Stomach smooth muscle (tissue), 2 donors: Measurements from ENCODE around the gene CCDC91.

Experiments used
- H3K27ac ChIP-seq: one replicate; pipeline ENCODE4 v1.7.0; 2013; ENCODE audit warnings: mild to moderate bottlenecking, low read length, inconsistent platforms
- H3K27me3 ChIP-seq, 2 donors: one replicate each; pipeline ENCODE4 v1.7.0; 2013; ENCODE audit warnings: low read length in 2 of 2; ENCODE audit not compliant: insufficient read depth in 2 of 2, control insufficient read depth in 1 of 2
- H3K36me3 ChIP-seq, 2 donors: one replicate each; pipeline ENCODE4 v1.7.0; 2013; ENCODE audit warnings: low read length in 2 of 2; ENCODE audit not compliant: control insufficient read depth in 2 of 2, insufficient read depth in 2 of 2
- H3K4me1 ChIP-seq: one replicate; pipeline ENCODE4 v1.7.0; 2013; ENCODE audit warnings: low read length; ENCODE audit not compliant: control insufficient read depth, insufficient read depth
- H3K4me3 ChIP-seq, 2 donors: one replicate each; pipeline ENCODE4 v1.7.0; 2013; ENCODE audit warnings: low read length in 2 of 2
- H3K9ac ChIP-seq, 2 donors: one replicate each; pipeline ENCODE4 v1.7.0; 2013; ENCODE audit warnings: low read length in 2 of 2, mild to moderate bottlenecking in 1 of 2
- H3K9me3 ChIP-seq, 2 donors: one replicate each; pipeline ENCODE4 v1.7.0; 2013; ENCODE audit warnings: low read length in 2 of 2; ENCODE audit not compliant: control insufficient read depth in 2 of 2
- donor health status: healthy.
- donor health status: Pancreatic carcinoma.

Gene CCDC91, protein sequence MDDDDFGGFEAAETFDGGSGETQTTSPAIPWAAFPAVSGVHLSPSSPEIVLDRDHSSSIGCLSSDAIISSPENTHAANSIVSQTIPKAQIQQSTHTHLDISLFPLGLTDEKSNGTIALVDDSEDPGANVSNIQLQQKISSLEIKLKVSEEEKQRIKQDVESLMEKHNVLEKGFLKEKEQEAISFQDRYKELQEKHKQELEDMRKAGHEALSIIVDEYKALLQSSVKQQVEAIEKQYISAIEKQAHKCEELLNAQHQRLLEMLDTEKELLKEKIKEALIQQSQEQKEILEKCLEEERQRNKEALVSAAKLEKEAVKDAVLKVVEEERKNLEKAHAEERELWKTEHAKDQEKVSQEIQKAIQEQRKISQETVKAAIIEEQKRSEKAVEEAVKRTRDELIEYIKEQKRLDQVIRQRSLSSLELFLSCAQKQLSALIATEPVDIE

DNA sequence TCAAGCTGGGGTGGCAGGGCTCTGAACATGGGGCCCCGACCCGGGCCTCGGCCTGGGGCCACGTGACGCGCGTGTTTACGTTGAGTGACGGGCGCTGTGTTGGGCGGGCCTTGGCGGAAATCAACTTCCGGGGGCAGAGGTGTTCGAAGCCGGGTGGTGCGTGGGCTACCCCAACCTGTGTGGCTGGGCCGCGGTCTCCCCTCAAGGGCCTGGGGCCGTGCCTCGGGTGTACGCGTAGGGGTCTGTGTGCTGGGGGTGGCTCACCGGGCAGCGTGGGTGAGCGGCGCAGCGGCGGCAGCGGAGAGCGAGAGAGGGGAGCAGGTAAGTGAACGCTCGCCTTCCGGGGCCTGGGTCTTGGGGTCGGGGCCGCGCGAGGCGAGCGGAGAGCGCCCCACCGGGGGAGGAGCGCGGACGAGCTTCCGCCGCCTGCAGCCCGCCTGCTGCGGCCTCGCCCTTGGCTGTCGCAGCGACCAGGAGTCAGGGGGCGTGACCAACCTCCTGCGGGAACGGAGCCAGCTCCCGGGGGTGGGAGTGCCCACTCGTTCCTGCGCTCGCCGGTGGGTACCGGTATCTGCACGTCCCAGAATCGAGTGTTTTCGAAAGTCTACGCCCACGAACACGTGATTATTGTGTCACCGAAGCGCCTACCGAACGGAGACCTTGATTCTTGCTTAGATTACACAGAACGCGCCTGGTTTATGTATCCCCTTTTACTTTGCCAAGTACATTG lies at the start of gene CCDC91:
Gene CCDC91 (plus strand): TSS at position 136 of the 730 bp plus-strand sequence. CDS start 66,760 bp downstream, outside the sequence.
- H3K9ac ChIP-seq = peak within 1 kb of the TSS; percentile 85 to 94
- H3K4me3 ChIP-seq = peak within 1 kb of the TSS; percentile 89 to 94
- H3K9me3 ChIP-seq = no peaks in the 10 kb centered on the region
- peaks cover 8% of the 10 kb centered on the region for H3K4me1 ChIP-seq
- peaks cover 0 to 4% of the 10 kb centered on the region in 2 donors for H3K36me3 ChIP-seq
- no peaks in the 10 kb centered on the region for H3K27me3 ChIP-seq
- peak within 1 kb of the TSS; percentile 98 for H3K27ac ChIP-seq

DNA sequence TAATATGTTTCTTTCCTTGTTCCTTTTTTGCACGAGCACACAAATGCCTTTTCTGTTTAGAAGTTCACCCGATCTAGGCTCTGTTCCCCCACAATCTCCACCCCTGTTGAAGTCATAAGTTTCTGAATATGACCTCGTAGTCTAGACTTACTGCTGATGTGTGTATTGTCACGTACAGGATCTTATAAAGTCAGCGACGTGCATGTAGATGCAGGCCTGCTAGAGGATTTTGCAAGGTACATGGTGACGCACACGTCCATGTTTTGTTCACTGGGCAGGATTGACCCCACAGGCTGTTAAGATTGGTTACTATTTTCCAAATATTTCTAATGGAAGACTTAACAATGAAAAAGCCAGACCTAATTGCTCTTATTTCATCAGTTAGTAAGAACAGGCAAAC lies 46.2 kb upstream of the CCDC91 start:
- Histone ChIP-seq H3K36me3 (no peaks in the 10 kb centered on the region), H3K9ac (no peak overlapping the region), H3K4me1 (no peaks in the 10 kb centered on the region), H3K27ac (no peak overlapping the region), H3K9me3 (no peaks in the 10 kb centered on the region), H3K27me3 (no peaks in the 10 kb centered on the region), H3K4me3 (no peak overlapping the region)

DNA sequence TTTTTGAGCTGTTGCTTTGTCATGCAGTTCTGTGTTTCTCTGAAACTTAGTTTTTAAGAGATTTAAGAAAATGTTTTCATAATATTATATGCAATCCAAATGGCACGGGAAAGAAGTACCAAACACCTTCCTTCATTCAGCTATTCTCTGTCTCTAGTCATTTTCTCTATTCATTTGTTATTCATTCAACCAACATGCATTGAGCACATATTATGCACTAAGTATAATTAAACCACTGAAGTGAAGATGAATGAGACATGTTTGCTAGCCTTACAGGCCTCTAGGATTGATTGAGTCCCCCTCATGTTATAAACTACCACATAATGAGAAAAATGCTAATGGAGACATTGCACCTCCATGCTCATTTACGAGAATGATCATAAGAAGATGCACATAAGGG lies 45.7 kb upstream of the CCDC91 start:
- Histone ChIP-seq H3K36me3 (no peaks in the 10 kb centered on the region), H3K27ac (no peak overlapping the region), H3K9me3 (no peaks in the 10 kb centered on the region), H3K27me3 (no peaks in the 10 kb centered on the region), H3K4me1 (no peaks in the 10 kb centered on the region), H3K4me3 (no peak overlapping the region), H3K9ac (no peak overlapping the region)

DNA sequence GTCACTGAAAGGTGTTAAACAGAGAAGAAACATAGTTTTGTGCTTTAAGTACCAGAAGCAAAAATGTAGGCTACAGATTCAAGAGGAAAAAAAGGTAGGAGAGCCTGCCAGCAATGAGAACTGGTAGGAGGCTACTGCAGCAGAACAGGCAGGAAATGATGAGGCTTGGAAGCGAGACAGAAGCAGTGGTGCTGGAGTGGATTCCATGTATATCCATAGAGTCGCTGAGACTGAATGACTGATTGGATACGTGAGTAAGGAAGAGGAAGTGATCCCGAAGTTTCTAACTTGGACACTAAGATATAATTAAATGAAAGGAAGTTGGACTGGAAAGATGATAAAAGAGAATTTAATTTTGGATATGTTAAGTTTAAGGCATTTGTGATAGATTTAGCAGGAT lies 45.0 kb upstream of the CCDC91 start:
- H3K9me3 ChIP-seq = no peaks in the 10 kb centered on the region
- H3K4me3 ChIP-seq = no peak overlapping the region
- no peak overlapping the region for H3K27ac ChIP-seq
- H3K4me1 ChIP-seq = no peaks in the 10 kb centered on the region
- H3K9ac ChIP-seq = no peak overlapping the region
- no peaks in the 10 kb centered on the region for H3K27me3 ChIP-seq
- no peaks in the 10 kb centered on the region for H3K36me3 ChIP-seq

DNA sequence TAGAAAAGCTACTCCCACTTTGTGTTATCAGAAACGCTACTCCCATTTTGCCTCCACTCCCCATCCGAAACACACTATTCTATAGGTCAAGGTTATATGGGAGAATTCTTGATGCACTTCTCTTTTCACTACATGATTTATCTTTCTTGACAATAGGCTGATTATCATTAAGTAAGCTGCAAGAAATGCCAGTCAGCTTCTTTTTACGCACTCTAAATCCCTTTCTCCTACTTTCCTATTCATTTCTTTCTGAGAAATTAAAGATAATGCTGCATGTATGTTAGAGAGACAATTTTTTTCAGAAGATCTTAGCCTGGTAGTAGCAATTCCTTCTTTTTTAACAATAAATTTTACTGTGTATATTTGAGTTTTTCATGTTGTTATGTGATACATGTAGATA lies 41.0 kb upstream of the CCDC91 start:
- H3K4me1 ChIP-seq = no peaks in the 10 kb centered on the region
- H3K4me3 ChIP-seq = no peak overlapping the region
- H3K9ac ChIP-seq = no peak overlapping the region
- no peaks in the 10 kb centered on the region for H3K9me3 ChIP-seq
- no peaks in the 10 kb centered on the region for H3K36me3 ChIP-seq
- no peak overlapping the region for H3K27ac ChIP-seq
- no peaks in the 10 kb centered on the region for H3K27me3 ChIP-seq

DNA sequence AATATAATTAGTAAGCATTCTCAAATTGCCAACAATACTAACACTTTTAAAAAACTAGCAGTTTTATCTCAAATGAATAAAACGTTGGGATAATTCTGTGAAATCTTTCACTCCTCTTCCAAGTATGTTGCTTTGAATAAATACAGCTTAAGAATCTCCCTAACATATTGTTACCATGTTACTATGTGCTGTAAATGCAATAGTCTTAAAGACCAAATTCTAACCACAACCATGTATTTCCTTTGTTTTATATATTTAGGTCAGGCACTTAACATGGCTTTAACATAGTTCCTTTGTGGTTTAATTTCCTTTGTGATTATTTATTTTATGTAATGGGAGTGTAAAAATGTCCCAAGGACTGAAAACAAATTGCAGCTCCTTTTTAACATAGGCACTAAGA lies 33.9 kb upstream of the CCDC91 start:
- no peaks in the 10 kb centered on the region for H3K36me3 ChIP-seq
- H3K4me3 ChIP-seq = no peak overlapping the region
- no peaks in the 10 kb centered on the region for H3K27me3 ChIP-seq
- H3K27ac ChIP-seq = no peak overlapping the region
- H3K9me3 ChIP-seq = no peaks in the 10 kb centered on the region
- H3K9ac ChIP-seq = no peak overlapping the region
- no peaks in the 10 kb centered on the region for H3K4me1 ChIP-seq

DNA sequence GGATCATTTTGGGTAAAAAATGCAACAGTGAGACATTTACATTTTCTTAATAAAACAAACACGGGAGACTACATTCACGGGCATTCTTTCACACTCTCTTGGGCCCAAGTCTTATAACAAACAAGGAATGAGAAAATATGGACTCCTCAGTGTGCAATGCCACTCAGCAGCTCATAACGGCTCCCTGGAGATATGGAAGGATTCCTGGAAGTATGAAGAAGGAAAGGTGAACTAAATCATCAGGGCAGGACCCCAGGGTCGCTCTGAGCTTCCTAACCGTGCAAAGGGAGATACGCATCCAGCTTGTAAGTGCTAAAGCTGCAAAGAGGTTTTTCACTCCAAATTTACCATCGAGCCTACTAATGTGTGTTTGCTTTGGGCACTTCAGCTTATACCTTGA lies 33.5 kb upstream of the CCDC91 start:
- no peaks in the 10 kb centered on the region for H3K4me1 ChIP-seq
- no peaks in the 10 kb centered on the region for H3K9me3 ChIP-seq
- H3K4me3 ChIP-seq = no peak overlapping the region
- H3K27me3 ChIP-seq = no peaks in the 10 kb centered on the region
- H3K9ac ChIP-seq = no peak overlapping the region
- no peak overlapping the region for H3K27ac ChIP-seq
- no peaks in the 10 kb centered on the region for H3K36me3 ChIP-seq

DNA sequence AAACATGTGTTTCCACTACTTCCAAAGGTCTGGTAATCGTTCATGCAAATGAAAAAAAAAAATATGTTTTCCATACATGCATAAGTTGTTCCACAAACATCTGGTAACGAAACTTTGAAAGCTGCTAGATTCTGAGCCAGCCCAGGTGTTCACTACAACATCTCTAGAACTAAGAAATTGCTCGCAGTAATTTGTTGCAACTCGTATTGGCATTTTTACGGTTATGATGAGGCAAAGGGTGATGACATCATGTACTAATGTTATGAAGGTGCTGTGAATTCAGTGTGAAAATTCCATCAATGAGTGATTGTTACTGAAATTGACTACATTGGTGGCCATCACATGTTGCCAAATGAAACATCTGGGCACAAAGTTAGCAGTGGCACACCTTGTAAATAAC lies 31.9 kb upstream of the CCDC91 start:
- Histone ChIP-seq H3K36me3 (no peaks in the 10 kb centered on the region), H3K27me3 (no peaks in the 10 kb centered on the region), H3K9me3 (no peaks in the 10 kb centered on the region), H3K27ac (no peak overlapping the region), H3K9ac (no peak overlapping the region), H3K4me1 (no peaks in the 10 kb centered on the region), H3K4me3 (no peak overlapping the region)

DNA sequence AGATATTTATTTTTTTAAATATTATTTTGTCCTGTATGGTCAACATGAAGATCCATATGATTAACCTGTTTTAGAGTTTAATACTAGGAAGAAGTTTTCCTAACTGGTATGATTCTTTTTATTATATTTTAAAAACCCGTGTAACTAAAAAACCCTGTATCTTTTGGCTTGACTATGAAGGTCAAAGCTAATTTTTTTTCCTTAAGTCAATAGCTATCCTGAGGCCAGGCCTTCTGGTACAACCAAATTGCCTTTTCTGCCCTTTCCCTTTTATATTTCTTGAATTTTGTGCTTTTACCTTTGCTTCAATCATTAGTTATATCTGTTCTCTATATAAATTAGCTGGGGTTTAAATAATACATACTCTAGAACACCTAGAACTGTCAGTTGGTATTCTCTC lies 30.6 kb upstream of the CCDC91 start:
- Histone ChIP-seq H3K9ac (no peak overlapping the region), H3K36me3 (no peaks in the 10 kb centered on the region), H3K4me3 (no peak overlapping the region), H3K9me3 (no peaks in the 10 kb centered on the region), H3K27ac (no peak overlapping the region), H3K4me1 (no peaks in the 10 kb centered on the region), H3K27me3 (no peaks in the 10 kb centered on the region)

DNA sequence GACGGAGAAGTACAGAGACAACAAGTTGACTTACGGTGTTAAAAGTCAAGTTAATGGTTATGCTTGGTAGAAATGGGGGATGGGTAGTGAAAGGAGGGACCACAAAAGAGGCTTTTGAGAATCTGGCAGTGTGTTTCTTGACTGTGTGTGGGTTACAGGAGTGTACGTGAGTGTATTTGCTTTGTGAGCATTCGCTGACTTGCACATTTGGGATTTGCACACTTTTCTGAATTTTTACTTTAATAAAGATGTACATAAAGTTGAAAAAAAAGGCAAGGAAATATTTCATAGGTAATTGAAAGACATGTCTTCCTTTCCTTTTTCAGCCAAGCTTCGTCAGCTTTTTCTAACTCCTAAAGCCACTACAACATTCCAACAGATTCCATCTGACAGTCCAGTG lies 28.6 kb upstream of the CCDC91 start:
- Histone ChIP-seq H3K27ac (no peak overlapping the region), H3K9me3 (no peaks in the 10 kb centered on the region), H3K27me3 (no peaks in the 10 kb centered on the region), H3K36me3 (no peaks in the 10 kb centered on the region), H3K4me1 (no peaks in the 10 kb centered on the region), H3K9ac (no peak overlapping the region), H3K4me3 (no peak overlapping the region)

DNA sequence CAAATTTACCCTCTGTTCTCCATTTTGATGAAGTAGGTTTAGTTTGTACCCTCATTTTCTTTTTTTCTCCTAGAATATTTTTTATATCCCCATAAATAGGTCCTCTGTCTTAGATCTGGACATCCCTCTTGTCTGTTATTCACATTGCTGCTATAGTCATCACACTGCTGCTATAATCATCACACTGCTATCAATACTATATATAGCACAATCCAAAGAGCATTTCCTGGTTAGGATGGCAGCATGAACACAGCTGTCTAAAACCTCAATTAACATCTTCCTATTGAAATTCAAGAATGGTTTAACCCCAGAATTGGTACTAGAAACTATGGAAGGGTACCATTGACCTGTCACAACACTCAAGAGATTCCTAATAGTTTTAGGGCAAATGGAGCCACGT lies 27.6 kb upstream of the CCDC91 start:
- Histone ChIP-seq H3K4me1 (no peaks in the 10 kb centered on the region), H3K9ac (no peak overlapping the region), H3K9me3 (no peaks in the 10 kb centered on the region), H3K27ac (no peak overlapping the region), H3K4me3 (no peak overlapping the region), H3K27me3 (no peaks in the 10 kb centered on the region), H3K36me3 (no peaks in the 10 kb centered on the region)
